ENCODE data around the gene TPSAB1. TPM values are rescaled to one million over a fixed set of nuclear protein-coding genes. Genes with fewer than 3 reads are reported as not detected.
"Not testable (repeated sequence)": the region's sequence is repeated elsewhere in the genome, so short reads cannot be mapped to it uniquely, and the experiment has no call there.

TPSAB1 gene
- total and polyA plus RNA-seq, 4 experiments from 2014 or later: not detected

DNA sequence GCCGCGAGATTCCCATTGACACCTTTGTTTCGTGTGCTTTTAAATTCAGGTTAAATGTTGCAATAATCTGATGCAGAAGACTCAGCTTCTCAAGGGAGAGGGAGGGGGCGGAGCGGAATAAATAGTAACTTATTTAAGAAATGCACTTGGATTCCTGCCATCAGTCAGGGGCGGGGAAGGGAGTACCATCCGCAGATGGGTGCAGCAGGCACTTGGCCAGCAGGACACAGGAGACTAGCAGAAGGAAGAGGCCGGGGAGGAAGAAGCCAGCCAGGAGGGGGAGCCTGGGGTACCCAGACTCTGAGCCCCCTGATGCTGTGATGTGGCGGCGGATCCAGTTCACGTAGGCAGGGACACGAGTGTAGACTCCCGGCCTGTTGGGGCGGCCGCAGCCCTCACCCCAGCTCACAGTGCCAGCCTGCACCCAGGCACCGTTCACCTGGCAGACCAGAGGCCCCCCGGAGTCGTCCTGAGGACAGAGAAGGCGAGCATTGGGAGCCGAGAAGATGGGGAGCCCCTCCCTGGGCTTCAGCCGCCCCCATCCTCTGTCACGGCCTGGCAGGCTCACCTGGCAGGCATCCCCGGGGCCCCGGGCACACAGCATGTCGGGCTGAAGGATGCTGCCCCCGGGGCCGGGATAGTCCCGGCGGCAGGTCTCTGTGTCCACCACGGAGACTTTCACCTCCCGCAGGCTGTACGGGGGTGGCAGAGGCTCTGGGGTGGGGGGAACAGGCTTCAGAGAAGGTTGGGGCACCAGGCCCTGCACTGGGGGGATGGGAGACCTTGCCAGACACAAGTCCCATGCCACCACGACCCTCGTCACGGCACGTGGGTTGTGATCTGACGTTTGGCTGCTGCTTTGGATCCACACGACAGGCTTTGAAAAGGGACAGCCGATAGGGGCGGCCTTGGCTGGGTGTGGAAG is 18.6 kb upstream of the TPSAB1 start:
- Histone ChIP-seq H3K9me3 (ENCODE audit: control insufficient read depth in 1 of 2, low read length in 2 of 2) (no peaks in the 10 kb centered on the region), H3K4me1 (ENCODE audit: insufficient read depth, low read length) (no peaks in the 10 kb centered on the region), H3K36me3 (ENCODE audit: insufficient read depth, low read length) (no peaks in the 10 kb centered on the region), H3K4me3 (ENCODE audit: low read length in 2 of 2) (no peak overlapping the region), H3K27ac (ENCODE audit: low read depth, low read length) (no peak overlapping the region), H3K27me3 (ENCODE audit: insufficient read depth, low read length) (no peaks in the 10 kb centered on the region)
- H3K9me3 Mint-ChIP-seq: no peaks in the 10 kb centered on the region
- intact Hi-C loops (cut with micrococcal nuclease): no loop called here
- CTCF ChIA-PET (ENCODE audit: partially characterized antibody): no interaction called here
- POLR2A ChIA-PET (ENCODE audit: partially characterized antibody): no interaction called here
- no peaks in the 10 kb centered on the region for H3K36me3 Mint-ChIP-seq
- peak overlapping the region in 1 of 7 donors; percentile 70 for H3K27ac Mint-ChIP-seq
- no peaks in the 10 kb centered on the region for H3K4me1 Mint-ChIP-seq
- H3K27me3 Mint-ChIP-seq: peaks cover 1 to 4% of the 10 kb centered on the region in 2 donors
- H3K4me3 Mint-ChIP-seq: no peak overlapping the region
- peak in 1 of 5 donors; percentile 20 for DNase-seq

DNA sequence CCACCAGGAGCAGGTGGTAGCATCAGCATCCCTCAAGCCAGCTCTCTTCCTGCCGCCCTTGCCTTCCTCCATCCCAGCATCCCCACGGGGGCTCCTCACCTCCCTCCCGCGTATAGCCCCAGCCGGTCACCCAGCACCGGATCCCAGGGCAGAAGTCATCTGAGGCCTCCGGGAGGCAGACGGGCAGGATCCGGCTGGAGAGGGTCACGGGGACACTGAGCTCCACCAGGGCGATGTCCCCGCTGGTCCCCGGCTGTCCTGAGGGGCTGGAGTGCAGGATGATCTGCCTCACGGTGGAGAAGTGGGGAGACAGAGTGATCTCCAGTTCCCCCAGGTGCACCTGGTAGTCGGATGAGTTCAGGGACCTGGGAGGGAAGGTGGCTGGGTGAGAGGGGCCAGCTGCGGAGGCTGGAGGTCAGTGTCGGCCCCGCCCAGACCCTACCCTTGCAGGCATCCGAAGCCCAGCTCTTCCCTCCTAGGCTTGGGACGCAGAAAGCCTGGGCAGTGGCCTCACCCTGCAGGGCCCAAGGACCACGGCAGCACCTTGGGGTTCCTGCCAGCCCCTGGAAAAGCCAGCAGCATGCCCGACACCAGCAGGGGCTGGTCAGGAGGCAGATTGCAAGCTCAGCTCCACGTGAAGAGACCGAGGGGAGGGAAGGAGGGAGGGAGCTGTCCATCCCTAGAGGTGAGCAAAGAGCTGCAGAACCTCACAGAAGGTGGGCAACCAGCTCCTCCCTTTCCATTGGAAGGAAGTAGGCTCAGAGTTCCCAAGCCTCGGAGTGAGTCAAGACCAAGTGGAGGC is 17.8 kb upstream of the TPSAB1 start:
- Histone ChIP-seq H3K27me3 (ENCODE audit: insufficient read depth, low read length) (no peaks in the 10 kb centered on the region), H3K27ac (ENCODE audit: low read depth, low read length) (no peak overlapping the region), H3K4me3 (ENCODE audit: low read length in 2 of 2) (no peak overlapping the region), H3K9me3 (ENCODE audit: control insufficient read depth in 1 of 2, low read length in 2 of 2) (no peaks in the 10 kb centered on the region), H3K36me3 (ENCODE audit: insufficient read depth, low read length) (no peaks in the 10 kb centered on the region), H3K4me1 (ENCODE audit: insufficient read depth, low read length) (no peaks in the 10 kb centered on the region)
- intact Hi-C loops (cut with micrococcal nuclease): no loop called here
- peak in 1 of 5 donors; percentile 24 for DNase-seq
- no peaks in the 10 kb centered on the region for H3K36me3 Mint-ChIP-seq
- POLR2A ChIA-PET (ENCODE audit: partially characterized antibody): no interaction called here
- H3K27ac Mint-ChIP-seq: no peak overlapping the region
- H3K27me3 Mint-ChIP-seq: peaks cover 3 to 4% of the 10 kb centered on the region in 2 donors
- H3K4me1 Mint-ChIP-seq: no peaks in the 10 kb centered on the region
- CTCF ChIA-PET (ENCODE audit: partially characterized antibody): interaction anchor here (1.0 kb wide), 1 partner anchor 511 kb away, joined by 3 read pairs; no protein-coding TSS in a partner anchor
- H3K4me3 Mint-ChIP-seq: no peak overlapping the region
- no peaks in the 10 kb centered on the region for H3K9me3 Mint-ChIP-seq

DNA sequence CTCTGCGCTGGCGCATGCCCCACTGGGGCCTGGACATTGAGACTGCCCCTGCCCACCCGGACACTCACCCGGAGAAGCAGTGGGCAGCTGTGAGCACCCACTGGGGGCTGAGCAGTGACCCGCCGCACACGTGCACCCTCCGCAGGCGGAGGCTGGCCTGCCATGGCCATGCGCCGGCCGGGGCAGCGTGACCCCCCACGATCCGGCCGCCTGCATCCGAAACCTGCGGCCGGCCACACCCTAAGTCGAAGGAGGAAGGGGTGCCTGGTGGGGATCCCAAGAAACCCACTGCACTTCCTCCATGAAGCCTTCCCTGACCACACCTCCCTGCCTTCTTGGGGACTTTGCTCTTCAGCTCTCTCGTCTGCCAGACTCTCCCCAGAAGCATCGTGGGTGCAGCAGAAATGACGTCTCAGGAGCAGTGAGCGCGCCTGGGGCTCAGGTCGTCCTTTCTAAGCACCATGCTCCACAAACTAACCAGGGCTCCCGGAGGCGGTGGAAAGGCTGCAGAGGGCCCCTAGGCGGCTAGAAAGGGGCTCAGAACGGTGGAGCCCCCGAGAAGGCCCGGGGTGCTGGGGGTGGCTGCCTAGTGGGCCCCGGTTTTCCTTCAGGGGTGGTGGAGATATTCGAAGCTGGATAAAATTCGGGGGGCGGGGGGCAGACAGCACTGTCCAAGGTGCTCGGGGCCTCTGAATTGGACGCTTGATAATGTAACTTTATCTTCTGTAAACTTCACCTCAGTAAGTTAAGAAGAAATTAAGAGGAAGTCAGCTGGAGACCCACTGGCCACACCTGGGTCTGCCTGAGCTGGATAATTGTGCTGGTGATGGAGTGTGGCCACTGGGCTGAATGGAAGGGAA is 16.9 kb upstream of the TPSAB1 start:
- Mint-ChIP-seq H3K4me3 (peak overlapping the region in 1 of 8 donors; percentile 47), H3K27me3 (peaks cover 1 to 4% of the 10 kb centered on the region in 2 donors), H3K36me3 (no peaks in the 10 kb centered on the region), H3K9me3 (no peaks in the 10 kb centered on the region), H3K27ac (no peak overlapping the region), H3K4me1 (no peaks in the 10 kb centered on the region)
- H3K27me3 ChIP-seq (ENCODE audit: insufficient read depth, low read length): no peaks in the 10 kb centered on the region
- ChIA-PET CTCF (ENCODE audit: partially characterized antibody) (interaction anchor here (1.0 kb wide), 1 partner anchor 512 kb away, joined by 3 read pairs; no protein-coding TSS in a partner anchor), POLR2A (ENCODE audit: partially characterized antibody) (no interaction called here)
- no peak overlapping the region for H3K27ac ChIP-seq (ENCODE audit: low read depth, low read length)
- no peaks in the 10 kb centered on the region for H3K36me3 ChIP-seq (ENCODE audit: insufficient read depth, low read length)
- no peaks in the 10 kb centered on the region for H3K4me1 ChIP-seq (ENCODE audit: insufficient read depth, low read length)
- no peak for DNase-seq
- no peak overlapping the region for H3K4me3 ChIP-seq (ENCODE audit: low read length in 2 of 2)
- H3K9me3 ChIP-seq (ENCODE audit: control insufficient read depth in 1 of 2, low read length in 2 of 2): no peaks in the 10 kb centered on the region
- intact Hi-C loops (cut with micrococcal nuclease): no loop called here

DNA sequence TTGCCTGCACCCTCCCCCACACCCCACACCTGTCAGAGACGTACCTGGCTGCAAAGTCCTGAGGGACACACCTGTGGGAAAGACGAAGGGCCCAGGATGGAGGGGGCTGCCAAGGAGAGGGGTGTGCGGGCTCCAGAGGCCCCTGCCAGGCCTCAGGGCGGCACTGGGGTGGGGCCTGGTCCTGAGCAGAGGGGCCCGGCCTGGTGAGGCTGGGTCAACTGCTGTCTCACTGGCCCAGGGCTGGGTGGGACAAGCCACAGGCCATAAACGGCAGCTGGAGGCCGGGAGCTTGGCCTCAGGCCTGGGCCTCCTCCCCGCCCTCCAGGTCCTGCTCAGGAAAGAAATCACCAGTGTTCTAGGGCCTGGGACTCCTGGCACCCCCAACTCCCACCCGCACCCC is 15.9 kb upstream of the TPSAB1 start:
- POLR2A ChIA-PET (ENCODE audit: partially characterized antibody): no interaction called here
- no peaks in the 10 kb centered on the region for H3K9me3 Mint-ChIP-seq
- H3K4me3 Mint-ChIP-seq: no peak overlapping the region
- Histone ChIP-seq H3K27ac (ENCODE audit: low read depth, low read length) (no peak overlapping the region), H3K9me3 (ENCODE audit: control insufficient read depth in 1 of 2, low read length in 2 of 2) (no peaks in the 10 kb centered on the region), H3K4me3 (ENCODE audit: low read length in 2 of 2) (no peak overlapping the region), H3K36me3 (ENCODE audit: insufficient read depth, low read length) (no peaks in the 10 kb centered on the region), H3K27me3 (ENCODE audit: insufficient read depth, low read length) (no peaks in the 10 kb centered on the region), H3K4me1 (ENCODE audit: insufficient read depth, low read length) (no peaks in the 10 kb centered on the region)
- CTCF ChIA-PET (ENCODE audit: partially characterized antibody): no interaction called here
- no peak overlapping the region for H3K27ac Mint-ChIP-seq
- intact Hi-C loops (cut with micrococcal nuclease): no loop called here
- H3K36me3 Mint-ChIP-seq: no peaks in the 10 kb centered on the region
- peaks cover 1 to 4% of the 10 kb centered on the region in 2 donors for H3K27me3 Mint-ChIP-seq
- peak in 1 of 5 donors; percentile 25 for DNase-seq
- H3K4me1 Mint-ChIP-seq: no peaks in the 10 kb centered on the region

DNA sequence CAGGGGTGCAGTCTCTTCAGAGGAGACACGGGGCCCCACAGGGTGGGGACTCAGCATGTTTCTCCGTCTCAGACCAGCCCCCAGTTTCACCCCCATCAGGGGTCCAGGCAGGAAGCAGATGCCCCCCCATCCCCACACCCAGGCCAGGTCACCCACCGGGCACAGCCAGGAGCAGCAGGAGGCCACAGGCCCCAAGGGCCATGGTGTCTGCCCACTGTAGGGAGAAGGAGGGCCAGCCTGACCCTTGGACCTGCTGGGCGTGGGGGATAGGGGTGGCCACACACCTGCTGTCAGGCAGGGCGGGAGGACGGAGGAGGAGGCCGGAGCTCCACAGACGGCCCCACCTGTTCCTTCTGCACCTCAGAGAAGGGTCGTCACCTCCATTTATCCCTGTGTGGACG is 15.5 kb upstream of the TPSAB1 start, which contains the start of gene TPSG1:
Gene TPSG1, minus strand, starts transcription at position 218 of the 401 bp plus-strand sequence. Its CDS starts 16 bp downstream, at position 202.
- H3K4me3 ChIP-seq (ENCODE audit: low read length in 2 of 2): no peak within 1 kb of the TSS
- H3K4me3 Mint-ChIP-seq: no peak within 1 kb of the TSS
- no peaks in the 10 kb centered on the region for H3K36me3 Mint-ChIP-seq
- no peaks in the 10 kb centered on the region for H3K4me1 ChIP-seq (ENCODE audit: insufficient read depth, low read length)
- H3K9me3 Mint-ChIP-seq: no peaks in the 10 kb centered on the region
- no peaks in the 10 kb centered on the region for H3K27me3 ChIP-seq (ENCODE audit: insufficient read depth, low read length)
- intact Hi-C loops (cut with micrococcal nuclease): no loop called here
- H3K27me3 Mint-ChIP-seq: peaks cover 1 to 4% of the 10 kb centered on the region in 2 donors
- peak in 1 of 5 donors; percentile 33 for DNase-seq
- no peaks in the 10 kb centered on the region for H3K36me3 ChIP-seq (ENCODE audit: insufficient read depth, low read length)
- H3K27ac ChIP-seq (ENCODE audit: low read depth, low read length): no peak within 1 kb of the TSS
- H3K9me3 ChIP-seq (ENCODE audit: control insufficient read depth in 1 of 2, low read length in 2 of 2): no peaks in the 10 kb centered on the region
- H3K27ac Mint-ChIP-seq: no peak within 1 kb of the TSS
- ChIA-PET POLR2A (ENCODE audit: partially characterized antibody) (no interaction called here), CTCF (ENCODE audit: partially characterized antibody) (no interaction called here)
- no peaks in the 10 kb centered on the region for H3K4me1 Mint-ChIP-seq

DNA sequence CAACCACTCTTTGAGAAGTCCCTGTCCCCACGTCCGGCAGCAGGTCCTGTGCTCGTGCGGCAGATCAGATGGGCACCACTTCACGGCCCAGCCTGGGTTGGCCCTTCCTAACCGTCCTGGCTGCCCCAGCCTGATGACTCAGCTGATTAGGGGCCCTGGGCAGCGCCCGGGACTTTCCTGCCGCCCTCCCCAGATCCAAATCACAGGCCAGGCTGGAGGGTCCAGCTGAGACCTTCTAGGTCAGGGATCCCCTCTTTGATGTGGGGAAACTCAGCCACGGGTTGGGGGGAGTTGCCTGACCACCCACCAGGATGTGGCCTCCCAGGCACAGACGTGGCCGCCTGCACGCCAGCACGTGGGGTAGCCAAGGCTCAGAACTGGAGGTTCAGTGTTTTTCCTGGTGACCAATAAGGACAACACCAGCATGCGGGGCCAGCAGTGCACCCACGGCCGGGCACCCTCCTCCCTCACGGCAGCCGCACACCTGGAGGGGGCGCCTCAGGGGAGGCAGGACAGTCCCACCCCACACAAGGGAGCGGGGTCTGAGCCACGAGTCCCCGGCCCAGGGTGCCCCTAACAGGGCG is 14.7 kb upstream of the TPSAB1 start:
- intact Hi-C loops (cut with micrococcal nuclease); H3K36me3 Mint-ChIP-seq; H3K36me3 ChIP-seq (ENCODE audit: insufficient read depth, low read length); H3K4me3 ChIP-seq (ENCODE audit: low read length in 2 of 2); H3K27ac ChIP-seq (ENCODE audit: low read depth, low read length); H3K4me3 Mint-ChIP-seq; POLR2A ChIA-PET (ENCODE audit: partially characterized antibody); H3K27me3 Mint-ChIP-seq; H3K9me3 ChIP-seq (ENCODE audit: control insufficient read depth in 1 of 2, low read length in 2 of 2); H3K27ac Mint-ChIP-seq; H3K4me1 ChIP-seq (ENCODE audit: insufficient read depth, low read length); H3K4me1 Mint-ChIP-seq; CTCF ChIA-PET (ENCODE audit: partially characterized antibody); H3K9me3 Mint-ChIP-seq; H3K27me3 ChIP-seq (ENCODE audit: insufficient read depth, low read length): not testable (repeated sequence)
- peak in 1 of 5 donors; percentile 29 for DNase-seq
